K562 (cell line): Measurements from ENCODE around the gene XPA. TPM values are rescaled to one million over a fixed set of nuclear protein-coding genes. Genes with fewer than 3 reads are reported as not detected.

Experiments
- CBX5 ChIP-seq: IDR thresholded peaks from 2 replicates; pipeline ENCODE4 v1.6.1; 2014; ENCODE audit warnings: low read depth, borderline replicate concordance
- DPF2 ChIP-seq: fragments of 450-650 bp; IDR thresholded peaks from 2 replicates; pipeline ENCODE4 v1.6.1; 2016
- FOS ChIP-seq: IDR thresholded peaks from 3 replicates; pipeline ENCODE4 v1.6.1; 2011; ENCODE audit not compliant: insufficient read length; ENCODE audit errors: extremely low read depth
- GTF2F1 ChIP-seq: IDR thresholded peaks from 2 replicates; pipeline ENCODE4 v1.6.1; 2011; ENCODE audit warnings: low read depth, low read length, improper control_type of control experiment
- HDGF ChIP-seq: fragments of 450-650 bp; IDR thresholded peaks from 2 replicates; pipeline ENCODE4 v1.6.1; 2016
- KLF10 ChIP-seq: fragments of 250-450 bp; sonication (Bioruptor Pico); IDR thresholded peaks from 2 replicates; pipeline ENCODE4 v1.6.1; 2021; ENCODE audit warnings: matching md5 sums
- MEF2A ChIP-seq: IDR thresholded peaks from 2 replicates; pipeline ENCODE4 v1.6.1; 2011; ENCODE audit warnings: low read depth, mild to moderate bottlenecking, low read length, moderate library complexity; ENCODE audit not compliant: control insufficient read depth
- PRDM10 ChIP-seq: fragments of 450-650 bp; IDR thresholded peaks from 2 replicates; pipeline ENCODE4 v1.6.1; 2018; ENCODE audit not compliant: partially characterized antibody
- PRPF4 ChIP-seq: fragments of 200-400 bp; formaldehyde crosslinking; IDR thresholded peaks from one replicate; pipeline ENCODE4 v1.6.1; 2017; ENCODE audit warnings: low read length, low read depth, mild to moderate bottlenecking; ENCODE audit not compliant: insufficient read depth, poor library complexity, severe bottlenecking
- PTBP1 ChIP-seq: fragments of 200-400 bp; formaldehyde crosslinking; IDR thresholded peaks from 2 replicates; pipeline ENCODE4 v1.6.1; 2017; ENCODE audit warnings: low read depth, low read length
- SIX5 ChIP-seq, 2 experiments: IDR thresholded peaks; 2 replicates each; pipeline ENCODE4 v1.6.1; 2011; ENCODE audit warnings: low read length in 2 of 2, borderline replicate concordance in 1 of 2, low read depth in 1 of 2, mild to moderate bottlenecking in 1 of 2, moderate library complexity in 1 of 2; ENCODE audit not compliant: insufficient read depth in 1 of 2
- SMARCE1 ChIP-seq: fragments of 450-650 bp; IDR thresholded peaks from 2 replicates; pipeline ENCODE4 v1.7.1; 2016; ENCODE audit warnings: mild to moderate bottlenecking
- ZFX ChIP-seq: sonication (generic); formaldehyde crosslinking; IDR thresholded peaks from 2 replicates; pipeline ENCODE4 v1.8.0; 2022; ENCODE audit warnings: mild to moderate bottlenecking, missing genetic modification reagents, moderate library complexity
- ZKSCAN3 ChIP-seq: fragments of 250-450 bp; sonication (Bioruptor Pico); IDR thresholded peaks from 2 replicates; pipeline ENCODE4 v1.4.0; 2020
- ZNF586 ChIP-seq: fragments of 450-650 bp; formaldehyde crosslinking; conservative IDR thresholded peaks from 2 replicates; pipeline ENCODE4 v1.4.0; 2020; ENCODE audit warnings: mild to moderate bottlenecking, moderate library complexity
- ZSCAN32 ChIP-seq: fragments of 450-650 bp; formaldehyde crosslinking; IDR thresholded peaks from 2 replicates; pipeline ENCODE4 v1.4.0; 2020; ENCODE audit warnings: mild to moderate bottlenecking, moderate library complexity
- ZZZ3 ChIP-seq: fragments of 450-650 bp; IDR thresholded peaks from 2 replicates; pipeline ENCODE4 v1.6.1; 2016; ENCODE audit warnings: antibody characterized with exemption, mild to moderate bottlenecking, moderate library complexity
- polyA plus RNA-seq, 8 experiments: library from polyadenylated mRNA; depleted of rRNA in 4 of 8; stranded (reverse) in 5 of 8; unstranded in 3 of 8; fragments of >200 nt; fragmentation: Nextera tagmentation in 2 of 8; fragmentation: Illumina TruSeq in 1 of 8; extraction: Ambion mirVana in 2 of 8; extraction: Trizol in 1 of 8; gene quantifications; 2 replicates each; pipeline versions ENCODE4 v1.2.1 to v1.2.3, GENCODE V29; 2011 to 2014; ENCODE audit warnings: inconsistent platforms in 1 of 8, missing spikeins in 1 of 8
- total RNA-seq, 7 experiments: library from RNA; depleted of rRNA in 6 of 7; stranded (reverse); fragments of >200 nt in 6 of 7; fragmentation: Illumina TruSeq in 2 of 7; extraction: Trizol in 2 of 7; gene quantifications; 2 replicates each; pipeline versions ENCODE4 v1.2.1 to v1.2.3, GENCODE V29; 2011 to 2021; ENCODE audit warnings: low replicate concordance in 1 of 7

The XPA gene
- total and polyA plus RNA-seq, 9 of the 15 experiments (the other 6 are each of a cell fraction or from before 2014, with no cell fraction given) = 5.1 to 18.2 (median 14.1) TPM

- TF ChIP-seq SMARCE1 (peak; percentile 76; the same call in 1 of the 2 replicates), DPF2 (peak; percentile 55; the same call in 1 of the 2 replicates), FOS (no peak), ZFX (0 out of 2 replicates have a peak, but pooled peaks have one; percentile 12), ZSCAN32 (CRISPR knock-in tag) (no peak), CBX5 (no peak), MEF2A (no peak), PRPF4 (no peak), HDGF (no peak), ZNF586 (CRISPR knock-in tag) (no peak), ZKSCAN3 (CRISPR knock-in tag) (no peak), ZZZ3 (no peak), KLF10 (no peak), PRDM10 (no peak), PTBP1 (no peak), SIX5 (IDR thresholded peaks at IDR 0.05; ENCODE audit: borderline replicate concordance in 1 of 2, insufficient read depth in 1 of 2, low read depth in 1 of 2, low read length in 2 of 2) (no peak), GTF2F1 (no peak)
Measured at GRCh38 chr9:97636903-97637302, 60.2 kb downstream of the XPA start (continued).
